ENCODE results near the gene TNIP2. TPM values are rescaled to one million over a fixed set of nuclear protein-coding genes. Genes with fewer than 3 reads are reported as not detected.
"Not testable (repeated sequence)": the region's sequence is repeated elsewhere in the genome, so short reads cannot be mapped to it uniquely, and the experiment has no call there.

TNIP2 gene
- total RNA-seq, 2 experiments from 2014 or later, result 47.0 to 50.0 TPM

- no peaks in the 10 kb centered on the region for H3K9me3 Mint-ChIP-seq
- peak overlapping the region; percentile 65 for H3K27ac Mint-ChIP-seq
- H3K36me3 Mint-ChIP-seq, result no peaks in the 10 kb centered on the region
- H3K27me3 Mint-ChIP-seq, result no peaks in the 10 kb centered on the region
- DNase-seq, result no peak
- H3K4me3 Mint-ChIP-seq, result peak overlapping the region; percentile 60
- POLR2A ChIA-PET, result interaction anchor here (0.9 to 1.5 kb wide), 6 partner anchors 9 to 42 kb away, joined by 3 to 11 read pairs (median 4); partner anchors contain the start of gene TNIP2
- peaks cover 30% of the 10 kb centered on the region for H3K4me1 Mint-ChIP-seq
- ATAC-seq (ENCODE audit: low read depth), result peak; percentile 79
Observed at GRCh38 chr4:2771264-2771663, 15.1 kb upstream of the TNIP2 start.

DNA sequence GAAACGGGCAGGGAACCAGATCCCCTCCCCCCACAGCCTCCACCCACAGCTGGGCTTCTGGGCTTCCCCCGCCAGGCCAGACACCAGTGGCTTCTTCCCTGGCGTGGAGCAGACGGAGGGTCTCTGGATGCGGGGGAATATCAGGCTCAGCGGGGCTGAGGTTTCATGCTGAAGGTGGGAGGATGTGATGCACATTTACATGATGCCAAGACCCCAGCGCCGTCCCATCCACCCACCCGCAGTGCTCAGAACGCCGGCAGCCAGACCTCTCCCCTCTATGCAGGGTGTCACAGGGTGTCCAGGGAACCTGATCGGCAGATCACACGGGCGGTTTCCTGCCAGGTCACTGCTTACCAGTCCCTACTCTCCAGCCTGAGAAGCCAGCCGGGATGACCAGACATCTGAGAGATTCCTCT, 12.8 kb upstream of the TNIP2 start:
- DNase-seq, result no peak
- no peak for ATAC-seq (ENCODE audit: low read depth)
- peak overlapping the region; percentile 24 for H3K27ac Mint-ChIP-seq

DNA sequence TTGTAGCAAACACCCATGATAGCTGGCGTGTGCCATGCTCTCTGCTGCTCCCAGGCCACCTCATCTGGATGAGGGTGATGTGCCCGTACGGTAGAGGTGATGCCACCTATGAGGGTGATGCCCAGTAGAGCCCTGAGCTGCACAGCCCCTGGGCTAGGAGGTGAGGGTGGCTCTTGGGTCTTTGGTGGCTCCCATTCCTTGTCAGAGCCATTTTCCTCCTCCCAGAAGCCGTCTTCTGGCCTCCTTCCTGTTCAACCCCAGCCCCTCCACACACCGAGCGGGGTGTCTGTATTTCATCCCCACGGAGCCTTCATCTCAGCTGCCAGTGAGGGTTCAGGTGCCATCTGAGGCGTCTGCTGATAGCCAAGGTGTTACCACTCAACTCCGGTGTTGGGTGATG, 12.0 kb upstream of the TNIP2 start:
- H3K4me1 Mint-ChIP-seq, result peaks cover 36% of the 10 kb centered on the region
- ATAC-seq (ENCODE audit: low read depth), result no peak
- no peak for DNase-seq
- POLR2A ChIA-PET, result interaction anchor here (0.6 to 1.5 kb wide), 3 partner anchors 11 to 195 kb away, joined by 3 to 5 read pairs (median 4); partner anchors contain the start of genes GRK4, NOP14 and TNIP2
- no peaks in the 10 kb centered on the region for H3K36me3 Mint-ChIP-seq
- H3K27me3 Mint-ChIP-seq, result no peaks in the 10 kb centered on the region
- no peak overlapping the region for H3K4me3 Mint-ChIP-seq
- H3K9me3 Mint-ChIP-seq, result no peaks in the 10 kb centered on the region
- H3K27ac Mint-ChIP-seq, result no peak overlapping the region

More for the DNA sequence above, 12.8 kb upstream of the TNIP2 start:
- POLR2A ChIA-PET, result interaction anchor here (0.7 kb wide), 1 partner anchor 23 kb away, joined by 3 read pairs; no protein-coding TSS in a partner anchor
- H3K9me3 Mint-ChIP-seq, result no peaks in the 10 kb centered on the region
- H3K27me3 Mint-ChIP-seq, result no peaks in the 10 kb centered on the region
- no peak overlapping the region for H3K4me3 Mint-ChIP-seq
- H3K4me1 Mint-ChIP-seq, result peaks cover 36% of the 10 kb centered on the region
- no peaks in the 10 kb centered on the region for H3K36me3 Mint-ChIP-seq

GRCh38 chr4:2767705-2768074, 11.6 kb upstream of the TNIP2 start:
- DNase-seq (no peak), ATAC-seq (ENCODE audit: low read depth) (no peak)
- no peaks in the 10 kb centered on the region for H3K9me3 Mint-ChIP-seq
- no peak overlapping the region for H3K4me3 Mint-ChIP-seq
- POLR2A ChIA-PET, result interaction anchor here (0.6 to 1.5 kb wide), 4 partner anchors 11 to 195 kb away, joined by 3 to 5 read pairs (median 4); partner anchors contain the start of genes GRK4, NOP14 and TNIP2
- peaks cover 35% of the 10 kb centered on the region for H3K4me1 Mint-ChIP-seq
- no peak overlapping the region for H3K27ac Mint-ChIP-seq
- no peaks in the 10 kb centered on the region for H3K27me3 Mint-ChIP-seq
- no peaks in the 10 kb centered on the region for H3K36me3 Mint-ChIP-seq

DNA sequence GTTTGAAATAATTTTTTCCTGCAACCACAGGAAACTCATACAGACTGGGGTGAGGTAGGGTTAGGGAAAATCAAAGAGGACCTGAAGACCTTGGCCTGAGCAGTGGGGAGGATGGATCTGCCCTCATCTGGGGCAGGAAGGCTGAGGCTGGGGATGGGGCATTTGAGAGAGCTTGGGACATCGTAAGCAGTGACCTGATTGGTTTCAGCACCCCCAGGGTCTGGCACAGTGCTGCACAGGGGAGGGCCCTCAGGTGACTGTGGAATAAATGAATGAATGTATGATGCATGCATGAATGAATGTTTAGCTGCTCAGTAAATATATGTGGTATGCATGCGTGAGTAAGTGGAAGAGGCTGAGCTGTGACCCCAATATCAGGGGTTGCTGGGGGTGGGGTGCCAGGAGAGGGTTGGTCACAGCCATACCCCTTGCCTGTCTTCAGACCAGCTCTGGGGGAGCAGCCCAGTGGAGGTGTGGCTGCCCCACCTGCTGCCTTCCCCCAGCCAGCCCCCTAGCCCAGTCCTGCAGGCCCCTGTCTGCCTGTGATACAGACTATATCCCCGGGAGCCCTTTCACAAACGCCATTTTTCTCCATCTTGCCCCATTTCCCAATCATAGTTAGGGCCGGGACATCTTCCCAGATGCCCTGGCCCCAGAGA, 11.0 kb upstream of the TNIP2 start:
- DNase-seq (no peak), ATAC-seq (ENCODE audit: low read depth) (no peak)
- Mint-ChIP-seq H3K4me1 (peaks cover 37% of the 10 kb centered on the region), H3K9me3 (no peaks in the 10 kb centered on the region), H3K4me3 (peak overlapping the region; percentile 6), H3K27ac (no peak overlapping the region), H3K36me3 (no peaks in the 10 kb centered on the region), H3K27me3 (no peaks in the 10 kb centered on the region)
- POLR2A ChIA-PET, result interaction anchor here (0.6 to 1.5 kb wide), 4 partner anchors 11 to 196 kb away, joined by 3 to 5 read pairs (median 4); partner anchors contain the start of genes GRK4, NOP14 and TNIP2

DNA sequence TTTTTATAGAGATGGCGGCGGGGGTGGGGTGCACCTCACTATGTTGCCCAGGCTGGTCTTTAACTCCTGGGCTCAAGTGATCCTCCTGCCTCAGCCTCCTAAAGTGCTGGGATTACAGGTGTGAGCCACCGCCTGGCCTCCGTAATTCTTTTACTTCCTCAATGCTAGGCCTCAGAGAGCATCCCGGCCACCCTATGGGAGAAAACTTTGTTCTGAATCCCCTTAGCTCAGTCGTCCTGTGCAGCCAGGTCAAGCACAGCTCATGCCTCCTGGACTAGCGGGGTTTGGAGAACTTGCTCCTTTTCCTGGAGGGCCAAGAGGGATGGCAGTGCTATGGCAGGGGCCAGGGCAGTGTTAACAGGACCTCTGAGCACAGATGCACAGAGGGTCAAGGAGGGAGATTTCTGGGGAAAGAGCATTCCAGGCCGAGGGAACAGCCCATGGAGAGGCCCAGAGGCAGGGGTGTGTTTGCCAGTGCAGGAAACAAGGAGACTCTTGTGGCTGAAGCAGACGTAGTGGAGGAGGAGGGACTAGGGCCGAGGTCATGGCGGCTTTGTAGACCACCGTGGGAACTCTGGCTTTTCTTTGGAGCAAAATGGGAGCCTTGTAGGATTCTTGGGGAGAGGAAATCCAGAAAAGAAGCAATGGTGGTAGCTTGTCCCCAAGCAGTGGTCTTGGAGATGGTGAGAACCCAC, 9.8 kb upstream of the TNIP2 start:
- POLR2A ChIA-PET, result no interaction called here
- Mint-ChIP-seq H3K4me3 (no peak overlapping the region), H3K9me3 (no peaks in the 10 kb centered on the region), H3K36me3 (no peaks in the 10 kb centered on the region), H3K27ac (no peak overlapping the region), H3K27me3 (no peaks in the 10 kb centered on the region), H3K4me1 (peaks cover 33% of the 10 kb centered on the region)
- DNase-seq (no peak), ATAC-seq (ENCODE audit: low read depth) (no peak)

DNA sequence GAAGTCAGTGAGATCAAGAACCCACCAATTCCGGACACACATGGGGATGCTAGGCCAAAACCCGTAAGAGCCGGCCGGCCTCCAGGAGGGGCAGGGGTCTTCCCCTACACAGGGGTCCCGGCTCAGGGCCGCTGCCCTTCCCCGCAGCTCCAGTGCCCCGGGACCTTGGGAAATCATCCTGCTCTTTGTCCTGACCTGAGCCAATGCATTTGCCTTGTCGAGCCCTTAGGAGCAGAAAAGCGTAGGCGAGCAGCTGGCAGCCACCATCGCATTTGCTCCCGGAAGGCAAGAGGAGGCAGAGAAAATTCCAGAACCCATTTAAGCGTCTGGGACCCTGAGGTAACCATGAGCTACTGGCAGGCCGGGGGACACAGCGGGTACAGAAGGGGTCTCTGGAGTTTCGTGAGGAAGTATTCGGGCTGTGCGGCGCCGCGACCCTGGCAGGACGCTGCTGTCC, 7.4 kb upstream of the TNIP2 start:
- Mint-ChIP-seq H3K4me3 (peak overlapping the region; percentile 67), H3K36me3 (no peaks in the 10 kb centered on the region), H3K27ac (peak overlapping the region; percentile 21), H3K27me3 (no peaks in the 10 kb centered on the region), H3K4me1 (peaks cover 22% of the 10 kb centered on the region), H3K9me3 (no peaks in the 10 kb centered on the region)
- DNase-seq (no peak), ATAC-seq (ENCODE audit: low read depth) (no peak)
- POLR2A ChIA-PET, result interaction anchor here (0.6 to 1.9 kb wide), 7 partner anchors 9 to 190 kb away, joined by 3 to 11 read pairs (median 4); partner anchors contain the start of gene ADD1

DNA sequence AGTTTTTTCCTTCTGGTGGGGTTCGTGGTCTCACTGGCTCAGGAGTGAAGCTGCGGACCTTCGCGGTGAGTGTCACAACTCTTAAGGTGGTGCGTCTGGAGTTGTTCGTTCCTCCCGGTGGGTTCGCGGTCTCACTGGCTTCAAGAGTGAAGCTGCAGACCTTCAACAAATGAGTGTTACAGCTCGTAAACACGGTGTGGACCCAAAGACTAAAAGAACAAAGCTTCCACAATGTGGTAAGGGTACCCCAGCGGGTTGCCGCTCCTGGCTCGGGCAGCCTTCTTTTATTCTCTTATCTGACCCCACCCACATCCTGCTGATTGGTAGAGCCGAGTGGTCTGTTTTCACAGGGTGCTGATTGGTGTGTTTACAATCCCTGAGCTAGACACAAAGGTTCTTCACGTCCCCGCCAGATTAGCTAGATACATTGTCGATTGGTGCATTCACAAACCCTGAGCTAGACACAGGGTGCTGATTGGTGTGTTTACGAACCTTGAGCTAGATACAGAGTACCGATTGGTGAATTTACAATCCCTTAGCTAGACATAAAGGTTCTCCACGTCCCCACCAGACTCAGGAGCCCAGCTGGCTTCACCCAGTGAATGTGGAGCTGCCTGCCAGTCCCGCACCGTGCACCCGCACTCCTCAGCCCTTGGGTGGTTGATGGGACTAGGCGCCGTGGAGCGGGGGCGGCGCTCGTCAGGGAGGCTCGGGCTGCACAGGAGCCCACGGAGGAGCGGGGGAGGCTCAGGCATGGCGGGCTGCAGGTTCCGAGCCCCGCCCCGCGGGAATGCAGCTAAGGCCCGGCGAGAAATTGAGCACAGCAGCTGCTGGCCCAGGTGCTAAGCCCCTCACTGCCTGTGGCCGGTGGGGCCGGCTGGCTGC, 6.6 kb upstream of the TNIP2 start:
- not testable (repeated sequence) for H3K4me3 Mint-ChIP-seq; H3K27me3 Mint-ChIP-seq; H3K36me3 Mint-ChIP-seq; ATAC-seq (ENCODE audit: low read depth); H3K9me3 Mint-ChIP-seq; DNase-seq
- Mint-ChIP-seq H3K4me1 (peaks cover 22% of the 10 kb centered on the region), H3K27ac (peak overlapping the region; percentile 21)
- POLR2A ChIA-PET, result interaction anchor here (1.0 to 1.9 kb wide), 7 partner anchors 8 to 173 kb away, joined by 3 to 11 read pairs (median 5); partner anchors contain the start of gene ADD1

DNA sequence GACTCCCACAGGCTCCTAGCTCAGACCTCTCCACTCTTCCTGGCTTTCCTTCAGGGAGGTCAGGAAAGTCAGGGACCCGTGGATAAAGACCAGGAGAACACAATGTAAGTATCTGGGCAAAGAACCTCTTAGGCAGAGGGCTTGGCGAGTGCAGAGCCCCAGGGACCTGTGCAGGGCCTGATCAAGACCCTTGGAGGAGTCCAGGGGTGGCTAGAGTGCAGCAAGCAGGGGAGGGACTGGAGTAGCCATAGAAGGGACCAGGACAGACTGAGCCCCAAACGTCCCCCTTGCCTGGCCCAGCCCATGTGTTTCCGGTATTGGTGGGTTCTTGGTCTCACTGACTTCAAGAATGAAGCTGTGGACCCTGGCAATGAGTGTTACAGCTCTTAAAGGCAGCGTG, 5.9 kb upstream of the TNIP2 start:
- Mint-ChIP-seq H3K4me1 (peaks cover 21% of the 10 kb centered on the region), H3K27ac (peak overlapping the region; percentile 21), H3K9me3 (no peaks in the 10 kb centered on the region), H3K27me3 (no peaks in the 10 kb centered on the region), H3K36me3 (no peaks in the 10 kb centered on the region), H3K4me3 (no peak overlapping the region)
- no peak for DNase-seq
- no peak for ATAC-seq (ENCODE audit: low read depth)
- POLR2A ChIA-PET, result interaction anchor here (1.0 to 1.4 kb wide), 3 partner anchors 9 to 83 kb away, joined by 3 to 5 read pairs (median 5); no protein-coding TSS in a partner anchor

- Mint-ChIP-seq H3K36me3 (no peaks in the 10 kb centered on the region), H3K27me3 (no peaks in the 10 kb centered on the region), H3K4me3 (no peak overlapping the region), H3K4me1 (peaks cover 18% of the 10 kb centered on the region), H3K27ac (no peak overlapping the region), H3K9me3 (no peaks in the 10 kb centered on the region)
- POLR2A ChIA-PET, result interaction anchor here (0.5 to 1.5 kb wide), 3 partner anchors 10 to 175 kb away, joined by 3 to 5 read pairs (median 3); no protein-coding TSS in a partner anchor
- no peak for DNase-seq
- peak; percentile 17 for ATAC-seq (ENCODE audit: low read depth)
Observed at GRCh38 chr4:2761035-2761923, 5.1 kb upstream of the TNIP2 start.

GRCh38 chr4:2757426-2757825, 1.3 kb upstream of the TNIP2 start:
- Mint-ChIP-seq H3K36me3 (peaks cover 4% of the 10 kb centered on the region), H3K9me3 (no peaks in the 10 kb centered on the region), H3K4me3 (peak overlapping the region; percentile 40), H3K4me1 (peaks cover 24% of the 10 kb centered on the region), H3K27me3 (no peaks in the 10 kb centered on the region), H3K27ac (no peak overlapping the region)
- ATAC-seq (ENCODE audit: low read depth) (no peak), DNase-seq (no peak)
- POLR2A ChIA-PET, result interaction anchor here (1.3 to 1.5 kb wide), 3 partner anchors 10 to 206 kb away, joined by 3 to 6 read pairs (median 5); partner anchors contain the start of genes GRK4 and NOP14

All from activated naive CD8-positive, alpha-beta T cell treated with anti-CD3 and anti-CD28 coated beads, Interleukin-2, amount 10 ng/mL, durations not matched to agents 7 days and 5 days (primary cell).